SK-N-SH treated with all-trans-retinoic acid at 6 μM for 48 hours (cell line): ENCODE measurements around the gene SORCS2.

Source experiments
- ESRRG ChIP-seq: fragments of 250-450 bp; sonication (Bioruptor Pico); IDR thresholded peaks from 2 replicates; pipeline ENCODE4 v1.6.1; 2021; ENCODE audit warnings: mild to moderate bottlenecking
- PATZ1 ChIP-seq: fragments of 250-450 bp; sonication (Bioruptor Pico); IDR thresholded peaks from 2 replicates; pipeline ENCODE4 v1.8.0; 2020; ENCODE audit warnings: mild to moderate bottlenecking, moderate library complexity, borderline replicate concordance
- PPARA ChIP-seq: fragments of 250-450 bp; sonication (Bioruptor Pico); IDR thresholded peaks from 2 replicates; pipeline ENCODE4 v1.5.0; 2020; ENCODE audit warnings: mild to moderate bottlenecking, borderline replicate concordance
- ZNF8 ChIP-seq: fragments of 450-650 bp; formaldehyde crosslinking; IDR thresholded peaks from 2 replicates; pipeline ENCODE4 v1.5.0; 2020; ENCODE audit warnings: mild to moderate bottlenecking, moderate library complexity

DNA sequence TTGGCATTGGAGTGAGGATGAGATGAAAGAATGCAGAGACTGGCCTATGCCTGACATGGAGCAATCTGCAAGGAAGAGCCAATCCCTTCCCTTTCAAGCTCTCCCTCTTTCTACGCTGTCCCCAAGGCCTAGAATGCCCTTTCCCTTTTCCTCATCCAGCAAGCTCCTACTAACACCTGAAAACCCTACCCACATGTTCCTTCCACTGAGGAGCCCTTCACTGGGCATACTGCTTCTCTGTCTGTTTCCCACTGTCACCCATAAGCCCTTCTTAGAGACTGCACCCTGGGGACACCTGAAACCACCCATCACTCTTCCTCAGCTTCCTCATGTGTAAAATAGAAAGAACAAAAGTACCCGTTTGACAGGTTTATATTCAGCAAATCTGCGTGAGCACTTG, 492.0 kb downstream of the SORCS2 start:
- no peak for TF ChIP-seq PPARA (CRISPR knock-in tag)
- TF ChIP-seq PATZ1: no peak
- no peak for TF ChIP-seq ESRRG (CRISPR knock-in tag)
- no peak for TF ChIP-seq ZNF8 (CRISPR knock-in tag)
